Stimulated activated CD8-positive, alpha-beta memory T cell treated with anti-CD3 and anti-CD28 coated beads, Interleukin-15, amount 100 ng/mL, for 1 hour (primary cell): Measurements from ENCODE around the gene CD52.

ENCODE experiments used
- DNase-seq: peaks from one replicate; pipeline ENCODE4 v3.0.0-alpha.2; 2020; ENCODE audit warnings: low read depth

Gene CD52

GRCh38 chr1:26335774-26336476, 18.2 kb downstream of the CD52 start:
- DNase-seq, result no peak

- peak; percentile 71 for DNase-seq
Observed at GRCh38 chr1:26336477-26337205, 18.9 kb downstream of the CD52 start.

- DNase-seq, result no peak
Observed at GRCh38 chr1:26337206-26337535, 19.4 kb downstream of the CD52 start.

- no peak for DNase-seq
Observed at GRCh38 chr1:26337625-26338024, 19.9 kb downstream of the CD52 start.

GRCh38 chr1:26338670-26339069, 20.9 kb downstream of the CD52 start:
- DNase-seq, result no peak

GRCh38 chr1:26340047-26340481, 22.3 kb downstream of the CD52 start:
- no peak for DNase-seq

GRCh38 chr1:26344147-26344920, 26.6 kb downstream of the CD52 start:
- no peak for DNase-seq

GRCh38 chr1:26345718-26346117, 28.0 kb downstream of the CD52 start:
- DNase-seq, result no peak

- no peak for DNase-seq
Observed at GRCh38 chr1:26346274-26347033, 28.7 kb downstream of the CD52 start.

GRCh38 chr1:26349188-26349876, 31.6 kb downstream of the CD52 start:
- DNase-seq, result no peak

- no peak for DNase-seq
Observed at GRCh38 chr1:26349877-26350244, 32.1 kb downstream of the CD52 start.

GRCh38 chr1:26350343-26350700, 32.6 kb downstream of the CD52 start:
- no peak for DNase-seq

- no peak for DNase-seq
Observed at GRCh38 chr1:26350701-26351589, 33.2 kb downstream of the CD52 start.

- DNase-seq, result no peak
Observed at GRCh38 chr1:26351590-26352337, 34.0 kb downstream of the CD52 start.

GRCh38 chr1:26352338-26352679, 34.6 kb downstream of the CD52 start:
- DNase-seq, result no peak

- no peak for DNase-seq
Observed at GRCh38 chr1:26353210-26353859, 35.6 kb downstream of the CD52 start.

GRCh38 chr1:26353976-26354820, 36.4 kb downstream of the CD52 start, which contains the start of gene CRYBG2:
Gene CRYBG2, minus strand, starts transcription at chr1:26354130. Its CDS starts 7,473 bp downstream, at chr1:26346657.
- no peak for DNase-seq

GRCh38 chr1:26354972-26355371, 37.2 kb downstream of the CD52 start:
- DNase-seq, result no peak

- no peak for DNase-seq
Observed at GRCh38 chr1:26356106-26356505, 38.3 kb downstream of the CD52 start.
